ENCODE data around the gene ACADM. TPM values are rescaled to one million over a fixed set of nuclear protein-coding genes. Genes with fewer than 3 reads are reported as not detected.
A peak's percentile ranks its signal among the peaks of the same experiment; 100 is the strongest.
"Not testable (repeated sequence)": the region's sequence is repeated elsewhere in the genome, so short reads cannot be mapped to it uniquely, and the experiment has no call there.

The ACADM gene
- polyA plus RNA-seq, 3 donors, result 7.1 to 32.1 (median 31.3) TPM

GRCh38 chr1:75720820-75721219 is 3.7 kb upstream of the ACADM start:
- Mint-ChIP-seq H3K4me1 (peaks cover 14% of the 10 kb centered on the region), H3K9me3 (peaks cover 0 to 2% (median 2%) of the 10 kb centered on the region in 7 donors), H3K4me3 (no peak overlapping the region), H3K36me3 (no peaks in the 10 kb centered on the region), H3K27ac (no peak overlapping the region), H3K27me3 (ENCODE audit: low read depth in 3 of 3) (peaks cover 2 to 6% (median 2%) of the 10 kb centered on the region in 3 donors)
- no peak for TF ChIP-seq CTCF (IDR thresholded peaks at IDR 0.05)
- intact Hi-C loops (cut with micrococcal nuclease), result loop anchor here (5.0 kb wide), 1 partner anchor 66 kb away; the partner anchor contains the start of gene RABGGTB (in 2 of the 2)
- H3K4me3 ChIP-seq (replicated peaks in 1 of 3; ENCODE audit: low read depth in 2 of 3, low read length in 3 of 3), result no peak overlapping the region
- 100% methylated on average over 1 of the region's 1 CpG for WGBS (ENCODE audit: insufficient coverage)
- no peaks in the 10 kb centered on the region for H3K36me3 ChIP-seq (replicated peaks in 1 of 2; ENCODE audit: control insufficient read depth in 1 of 2, insufficient read depth in 2 of 2, low read length in 2 of 2)
- no peaks in the 10 kb centered on the region for H4K20me1 ChIP-seq (ENCODE audit: insufficient read depth, low read length)
- peaks cover 13% of the 10 kb centered on the region for H3K79me2 ChIP-seq (ENCODE audit: insufficient read depth, low read length)
- peaks cover 10 to 16% of the 10 kb centered on the region in 2 donors for H3K4me1 ChIP-seq (ENCODE audit: control insufficient read depth in 1 of 2, insufficient read depth in 2 of 2, low read length in 2 of 2)
- H3K27ac ChIP-seq (ENCODE audit: low read depth in 1 of 2, low read length in 2 of 2), result no peak overlapping the region
- H2AFZ ChIP-seq (ENCODE audit: insufficient read depth, low read depth, low read length, poor library complexity, severe bottlenecking), result no peak overlapping the region
- no peak overlapping the region for H3K9ac ChIP-seq (ENCODE audit: insufficient read depth, low read length, poor library complexity, severe bottlenecking)
- peaks cover 0 to 4% of the 10 kb centered on the region in 2 donors for H3K27me3 ChIP-seq (ENCODE audit: control insufficient read depth in 2 of 2, insufficient read depth in 2 of 2, low read length in 2 of 2)
- no peaks in the 10 kb centered on the region for H3K9me3 ChIP-seq (replicated peaks in 1 of 2; ENCODE audit: control insufficient read depth in 1 of 2, insufficient read depth in 1 of 2, low read length in 2 of 2)
- DNase-seq, result no peak
- no peak overlapping the region for H3K4me2 ChIP-seq (replicated peaks; ENCODE audit: extremely low read depth, low read length, poor library complexity, severe bottlenecking)

- not testable (repeated sequence) for H3K9me3 Mint-ChIP-seq; H4K20me1 ChIP-seq (ENCODE audit: insufficient read depth, low read length); H3K9ac ChIP-seq (ENCODE audit: insufficient read depth, low read length, poor library complexity, severe bottlenecking); H2AFZ ChIP-seq (ENCODE audit: insufficient read depth, low read depth, low read length, poor library complexity, severe bottlenecking); H3K36me3 Mint-ChIP-seq; H3K36me3 ChIP-seq (replicated peaks in 1 of 2; ENCODE audit: control insufficient read depth in 1 of 2, insufficient read depth in 2 of 2, low read length in 2 of 2); H3K9me3 ChIP-seq (replicated peaks in 1 of 2; ENCODE audit: control insufficient read depth in 1 of 2, insufficient read depth in 1 of 2, low read length in 2 of 2); H3K27me3 Mint-ChIP-seq (ENCODE audit: low read depth in 3 of 3); H3K4me3 ChIP-seq (replicated peaks in 1 of 3; ENCODE audit: low read depth in 2 of 3, low read length in 3 of 3); H3K4me2 ChIP-seq (replicated peaks; ENCODE audit: extremely low read depth, low read length, poor library complexity, severe bottlenecking); DNase-seq; H3K27me3 ChIP-seq (ENCODE audit: control insufficient read depth in 2 of 2, insufficient read depth in 2 of 2, low read length in 2 of 2); H3K27ac ChIP-seq (ENCODE audit: low read depth in 1 of 2, low read length in 2 of 2); H3K4me3 Mint-ChIP-seq
- H3K4me1 ChIP-seq (ENCODE audit: control insufficient read depth in 1 of 2, insufficient read depth in 2 of 2, low read length in 2 of 2), result peaks cover 13 to 27% of the 10 kb centered on the region in 2 donors
- H3K79me2 ChIP-seq (ENCODE audit: insufficient read depth, low read length), result peaks cover 27% of the 10 kb centered on the region
- H3K4me1 Mint-ChIP-seq, result peaks cover 25% of the 10 kb centered on the region
- intact Hi-C loops (cut with micrococcal nuclease), result loop anchor here (5.0 kb wide), 1 partner anchor 65 kb away; the partner anchor contains the start of gene RABGGTB (in 2 of the 2)
- 96% methylated on average over 8 of the region's 8 CpGs for WGBS (ENCODE audit: insufficient coverage)
- H3K27ac Mint-ChIP-seq, result peak overlapping the region in 1 of 7 donors; percentile 40
These were observed 2.3 kb upstream of the ACADM start for GRCh38 chr1:75722246-75722645.

Measured in CD14-positive monocyte (primary cell).